Liver (tissue), 9 donors: ENCODE measurements around the gene EWSR1. TPM values are rescaled to one million over a fixed set of nuclear protein-coding genes. Genes with fewer than 3 reads are reported as not detected.

Experiments used
- DNase-seq: peaks from one replicate; pipeline ENCODE4 v3.0.0-alpha.2; 2017; ENCODE audit warnings: low spot score
- H3K27ac ChIP-seq, 2 donors: one replicate each; pipeline ENCODE4 v1.7.0; 2013; ENCODE audit warnings: inconsistent platforms in 2 of 2, low read length in 2 of 2, control low read depth in 1 of 2, low read depth in 1 of 2, mild to moderate bottlenecking in 1 of 2
- H3K27me3 ChIP-seq, 4 donors: one replicate each; pipeline versions ENCODE4 v1.6.1 to v1.7.0; 2013; ENCODE audit warnings: low read length in 3 of 4, inconsistent platforms in 1 of 4, mild to moderate bottlenecking in 1 of 4, moderate library complexity in 1 of 4; ENCODE audit not compliant: control insufficient read depth in 4 of 4, insufficient read depth in 4 of 4
- H3K36me3 ChIP-seq, 4 donors: one replicate each; pipeline versions ENCODE4 v1.6.1 to v1.7.0; 2013; ENCODE audit warnings: low read length in 3 of 4, mild to moderate bottlenecking in 3 of 4, low read depth in 1 of 4, moderate library complexity in 1 of 4; ENCODE audit not compliant: control insufficient read depth in 4 of 4, insufficient read depth in 3 of 4
- H3K4me1 ChIP-seq, 4 donors: one replicate each; pipeline versions ENCODE4 v1.6.1 to v1.7.0; 2013; ENCODE audit warnings: low read length in 3 of 4, mild to moderate bottlenecking in 3 of 4, moderate library complexity in 1 of 4; ENCODE audit not compliant: control insufficient read depth in 4 of 4, insufficient read depth in 4 of 4
- H3K4me3 ChIP-seq, 3 donors: one replicate each; pipeline versions ENCODE4 v1.6.1 to v1.7.0; 2013; ENCODE audit warnings: low read length in 3 of 3, control low read depth in 1 of 3, low read depth in 1 of 3, mild to moderate bottlenecking in 1 of 3
- H3K9ac ChIP-seq, 2 donors: one replicate each; pipeline ENCODE4 v1.7.0; 2013; ENCODE audit warnings: low read length in 2 of 2, mild to moderate bottlenecking in 2 of 2, moderate library complexity in 2 of 2, control low read depth in 1 of 2, low read depth in 1 of 2
- H3K9me3 ChIP-seq, 4 donors: one replicate each; pipeline versions ENCODE4 v1.6.1 to v1.7.0; 2013; ENCODE audit warnings: low read length in 3 of 4; ENCODE audit not compliant: control insufficient read depth in 4 of 4
- ATF3 ChIP-seq: IDR thresholded peaks from 2 replicates; pipeline ENCODE4 v1.6.1; 2016; ENCODE audit warnings: antibody characterized with exemption
- CTCF ChIP-seq: fragments of 150-350 bp; IDR thresholded peaks from 2 replicates; pipeline ENCODE4 v1.5.1; 2017; ENCODE audit warnings: improper control_type of control experiment, low read depth, low read length; ENCODE audit not compliant: missing input control
- EGR1 ChIP-seq, 2 donors: IDR thresholded peaks; 2 replicates each; pipeline ENCODE4 v1.6.1; 2016 to 2018; ENCODE audit warnings: antibody characterized with exemption in 2 of 2, low read depth in 2 of 2
- FOXA1 ChIP-seq: IDR thresholded peaks from 2 replicates; pipeline ENCODE4 v1.6.1; 2016; ENCODE audit warnings: antibody characterized with exemption
- FOXA2 ChIP-seq: IDR thresholded peaks from 2 replicates; pipeline ENCODE4 v1.6.1; 2016; ENCODE audit warnings: antibody characterized with exemption
- HNF4A ChIP-seq, 2 donors: conservative IDR thresholded peaks; 2 replicates each; pipeline ENCODE4 v1.6.1; 2016; ENCODE audit warnings: antibody characterized with exemption in 2 of 2, mild to moderate bottlenecking in 2 of 2
- HNF4G ChIP-seq: IDR thresholded peaks from 2 replicates; pipeline ENCODE4 v1.6.1; 2016; ENCODE audit warnings: antibody characterized with exemption
- JUND ChIP-seq, 2 donors: IDR thresholded peaks; 2 replicates each; pipeline ENCODE4 v1.6.1; 2016; ENCODE audit warnings: antibody characterized with exemption in 2 of 2
- NR2F2 ChIP-seq: IDR thresholded peaks from 2 replicates; pipeline ENCODE4 v1.6.1; 2016; ENCODE audit warnings: antibody characterized with exemption
- RAD21 ChIP-seq, 2 donors: IDR thresholded peaks; 2 replicates each; pipeline ENCODE4 v1.6.1; 2016; ENCODE audit warnings: antibody characterized with exemption in 2 of 2, mild to moderate bottlenecking in 2 of 2
- REST ChIP-seq: IDR thresholded peaks from 2 replicates; pipeline ENCODE4 v1.6.1; 2016; ENCODE audit warnings: antibody characterized with exemption, mild to moderate bottlenecking
- RXRA ChIP-seq, 2 donors: IDR thresholded peaks; 2 replicates each; pipeline ENCODE4 v1.6.1; 2017 to 2018; ENCODE audit warnings: antibody characterized with exemption in 2 of 2, mild to moderate bottlenecking in 1 of 2
- SP1 ChIP-seq: IDR thresholded peaks from 2 replicates; pipeline ENCODE4 v1.6.1; 2018; ENCODE audit warnings: antibody characterized with exemption, mild to moderate bottlenecking
- TAF1 ChIP-seq: conservative IDR thresholded peaks from 2 replicates; pipeline ENCODE4 v1.6.1; 2016; ENCODE audit warnings: antibody characterized with exemption, mild to moderate bottlenecking
- YY1 ChIP-seq: IDR thresholded peaks from 2 replicates; pipeline ENCODE4 v1.6.1; 2016; ENCODE audit warnings: antibody characterized with exemption, mild to moderate bottlenecking
- ZBTB33 ChIP-seq: IDR thresholded peaks from 2 replicates; pipeline ENCODE4 v1.6.1; 2016; ENCODE audit warnings: antibody characterized with exemption
- WGBS: extraction: QIAGEN DNeasy Blood & Tissue Kit; methylation state at CpG from one replicate; pipeline ENCODE4 v1.1.7; 2013; 5-methylcytosine and 5-hydroxymethylcytosine counted together
- polyA plus RNA-seq, 2 donors: library from polyadenylated mRNA; stranded (reverse) in 1 of 2; unstranded in 1 of 2; fragments of 200-250 nt in 1 of 2; fragments of >200 nt in 1 of 2; fragmentation: Nextera tagmentation in 1 of 2; extraction: Ambion mirVana in 1 of 2; gene quantifications; one replicate each; pipeline versions ENCODE4 v1.2.1 to v1.2.3, GENCODE V29; 2013 to 2015
- total RNA-seq, 2 donors: library from RNA; depleted of rRNA; stranded (reverse); fragments of >200 nt; gene quantifications; one replicate each; pipeline ENCODE4 v1.2.3, GENCODE V29; 2014
- donor health status: healthy.
- donor health status: healthy.
- donor health status: healthy.
- donor health status: healthy.
- donor health status: healthy.

EWSR1 gene
- total and polyA plus RNA-seq, 4 donors = 64.8 to 134 (median 78.3) TPM

DNA sequence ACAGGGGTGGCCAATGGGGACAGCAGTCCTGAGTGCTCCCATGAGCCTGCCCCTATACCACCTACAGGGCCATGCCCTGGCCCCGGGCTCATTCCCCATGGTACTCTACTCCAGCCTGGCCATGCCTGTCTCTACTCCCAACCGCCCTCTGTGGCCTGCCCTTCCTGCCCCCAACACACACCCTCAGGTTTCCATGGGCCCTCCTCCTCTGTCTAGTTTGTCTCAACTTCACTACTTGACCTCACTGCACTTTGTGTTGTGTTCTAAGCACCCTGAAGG, 73.7 kb downstream of the EWSR1 start:
- Histone ChIP-seq H3K36me3 (peaks cover 10 to 39% (median 23%) of the 10 kb centered on the region in 4 donors), H3K27ac (no peak overlapping the region), H3K9ac (no peak overlapping the region), H3K4me3 (no peak overlapping the region), H3K27me3 (no peaks in the 10 kb centered on the region), H3K4me1 (peaks cover 4 to 41% (median 31%) of the 10 kb centered on the region in 4 donors), H3K9me3 (no peaks in the 10 kb centered on the region)
- 95% methylated on average over 2 of the region's 2 CpGs for WGBS
- TF ChIP-seq RAD21 (IDR thresholded peaks at IDR 0.05) (no peak), EGR1 (IDR thresholded peaks at IDR 0.05; ENCODE audit: low read depth in 2 of 2) (no peak), ATF3 (no peak), CTCF (no peak), ZBTB33 (no peak), JUND (IDR thresholded peaks at IDR 0.05) (no peak), YY1 (no peak), REST (no peak), RXRA (IDR thresholded peaks at IDR 0.05) (no peak), HNF4G (no peak)
- DNase-seq = no peak

DNA sequence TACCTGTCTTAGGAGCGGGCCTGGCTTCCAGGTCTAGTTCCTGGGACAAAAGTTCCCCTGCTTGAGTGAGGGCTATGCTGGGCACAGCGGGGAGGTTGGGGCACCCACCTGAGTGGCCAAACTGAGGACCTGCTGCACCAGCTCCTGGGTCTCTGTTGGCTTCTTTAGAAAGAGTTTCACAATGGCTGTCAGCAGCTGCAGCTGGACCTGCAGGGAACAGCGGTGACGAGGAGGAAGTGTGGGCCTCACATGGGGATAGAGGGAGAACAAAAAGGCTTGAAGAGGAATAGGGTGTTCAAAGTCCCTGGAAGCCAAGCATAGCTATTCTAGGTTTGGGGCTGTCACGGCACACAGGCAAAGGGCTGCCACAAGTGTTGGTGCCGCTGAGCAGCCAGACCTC, 74.1 kb downstream of the EWSR1 start:
- no peak for DNase-seq
- Histone ChIP-seq H3K27ac (no peak overlapping the region), H3K9ac (no peak overlapping the region), H3K36me3 (peaks cover 9 to 39% (median 23%) of the 10 kb centered on the region in 4 donors), H3K4me3 (no peak overlapping the region), H3K27me3 (no peaks in the 10 kb centered on the region), H3K9me3 (no peaks in the 10 kb centered on the region), H3K4me1 (peaks cover 4 to 41% (median 29%) of the 10 kb centered on the region in 4 donors)
- WGBS = 93% methylated on average over 6 of the region's 6 CpGs
- TF ChIP-seq CTCF (no peak), FOXA1 (no peak), NR2F2 (no peak), REST (no peak), TAF1 (no peak), EGR1 (IDR thresholded peaks at IDR 0.05; ENCODE audit: low read depth in 2 of 2) (no peak), SP1 (no peak), FOXA2 (no peak), ZBTB33 (no peak), ATF3 (no peak), YY1 (no peak), HNF4A (conservative IDR thresholded peaks at IDR 0.05) (no peak)
